Kidney epithelial cell (primary cell): ENCODE results near the gene HNF4A. TPM values are rescaled to one million over a fixed set of nuclear protein-coding genes. Genes with fewer than 3 reads are reported as not detected.

Source experiments
- DNase-seq: peaks from one replicate; pipeline ENCODE4 v3.0.0-alpha.2; 2010; ENCODE audit warnings: low read depth
- H3K27me3 ChIP-seq: 2 replicates; pipeline ENCODE4 v1.6.0; 2011; ENCODE audit warnings: low read length; ENCODE audit not compliant: control insufficient read depth, insufficient read depth
- H3K36me3 ChIP-seq: 2 replicates; pipeline ENCODE4 v1.5.1; 2011; ENCODE audit warnings: low read length; ENCODE audit not compliant: control insufficient read depth, insufficient read depth
- H3K4me3 ChIP-seq: 2 replicates; pipeline ENCODE4 v1.5.1; 2011; ENCODE audit warnings: low read depth, mild to moderate bottlenecking, control low read depth, low read length
- CTCF ChIP-seq: IDR thresholded peaks from 2 replicates; pipeline ENCODE4 v1.5.1; 2011; ENCODE audit warnings: mild to moderate bottlenecking, moderate library complexity, low read length, control low read depth, inconsistent platforms; ENCODE audit not compliant: insufficient read depth, poor library complexity, severe bottlenecking
- total RNA-seq: library from RNA; depleted of rRNA; stranded (reverse); fragments of >200 nt; gene quantifications from 2 replicates; pipeline ENCODE4 v1.2.3, GENCODE V29; 2015

Gene HNF4A
- total RNA-seq, 1 donor from 2014 or later = not detected

- peaks cover 15% of the 10 kb centered on the region for H3K27me3 ChIP-seq
- no peak for DNase-seq
- no peak for TF ChIP-seq CTCF
- H3K36me3 ChIP-seq = no peaks in the 10 kb centered on the region
- no peak overlapping the region for H3K4me3 ChIP-seq
These were observed 36.7 kb downstream of the HNF4A start for GRCh38 chr20:44392088-44392775.

- H3K36me3 ChIP-seq = no peaks in the 10 kb centered on the region
- no peak for DNase-seq
- peaks cover 15% of the 10 kb centered on the region for H3K27me3 ChIP-seq
- TF ChIP-seq CTCF = no peak
- no peak overlapping the region for H3K4me3 ChIP-seq
These were observed 37.5 kb downstream of the HNF4A start for GRCh38 chr20:44392776-44393607.

- Histone ChIP-seq H3K27me3 (peaks cover 13% of the 10 kb centered on the region), H3K36me3 (no peaks in the 10 kb centered on the region), H3K4me3 (no peak overlapping the region)
- no peak for TF ChIP-seq CTCF
- DNase-seq = no peak
These were observed 38.3 kb downstream of the HNF4A start for GRCh38 chr20:44393608-44394451.

- DNase-seq = no peak
- Histone ChIP-seq H3K27me3 (peaks cover 17% of the 10 kb centered on the region), H3K36me3 (no peaks in the 10 kb centered on the region), H3K4me3 (no peak overlapping the region)
- TF ChIP-seq CTCF = no peak
These were observed 38.9 kb downstream of the HNF4A start for GRCh38 chr20:44394452-44394701.

GRCh38 chr20:44394702-44395460 is 39.4 kb downstream of the HNF4A start:
- H3K27me3 ChIP-seq = peaks cover 16% of the 10 kb centered on the region
- no peaks in the 10 kb centered on the region for H3K36me3 ChIP-seq
- H3K4me3 ChIP-seq = no peak overlapping the region
- no peak for DNase-seq
- TF ChIP-seq CTCF = no peak
